ENCODE data around the gene A4GALT. TPM values are rescaled to one million over a fixed set of nuclear protein-coding genes. Genes with fewer than 3 reads are reported as not detected.
A peak's percentile ranks its signal among the peaks of the same experiment; 100 is the strongest.

The A4GALT gene
- total and polyA plus RNA-seq, 2 of the 13 experiments (the other 11 are each of a cell fraction or from before 2014, with no cell fraction given) = 0.09 to 1.1 TPM

- TF ChIP-seq, protein P1, sequence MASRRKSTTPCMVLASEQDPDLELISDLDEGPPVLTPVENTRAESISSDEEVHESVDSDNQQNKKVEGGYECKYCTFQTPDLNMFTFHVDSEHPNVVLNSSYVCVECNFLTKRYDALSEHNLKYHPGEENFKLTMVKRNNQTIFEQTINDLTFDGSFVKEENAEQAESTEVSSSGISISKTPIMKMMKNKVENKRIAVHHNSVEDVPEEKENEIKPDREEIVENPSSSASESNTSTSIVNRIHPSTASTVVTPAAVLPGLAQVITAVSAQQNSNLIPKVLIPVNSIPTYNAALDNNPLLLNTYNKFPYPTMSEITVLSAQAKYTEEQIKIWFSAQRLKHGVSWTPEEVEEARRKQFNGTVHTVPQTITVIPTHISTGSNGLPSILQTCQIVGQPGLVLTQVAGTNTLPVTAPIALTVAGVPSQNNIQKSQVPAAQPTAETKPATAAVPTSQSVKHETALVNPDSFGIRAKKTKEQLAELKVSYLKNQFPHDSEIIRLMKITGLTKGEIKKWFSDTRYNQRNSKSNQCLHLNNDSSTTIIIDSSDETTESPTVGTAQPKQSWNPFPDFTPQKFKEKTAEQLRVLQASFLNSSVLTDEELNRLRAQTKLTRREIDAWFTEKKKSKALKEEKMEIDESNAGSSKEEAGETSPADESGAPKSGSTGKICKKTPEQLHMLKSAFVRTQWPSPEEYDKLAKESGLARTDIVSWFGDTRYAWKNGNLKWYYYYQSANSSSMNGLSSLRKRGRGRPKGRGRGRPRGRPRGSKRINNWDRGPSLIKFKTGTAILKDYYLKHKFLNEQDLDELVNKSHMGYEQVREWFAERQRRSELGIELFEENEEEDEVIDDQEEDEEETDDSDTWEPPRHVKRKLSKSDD (CRISPR knock-in tag; IDR thresholded peaks at IDR 0.05; ENCODE audit: low read depth) = no peak
- TF ChIP-seq HNF1B (CRISPR knock-in tag; IDR thresholded peaks at IDR 0.05) (0 out of 2 replicates have a peak, but pooled peaks have one; percentile 2), IKZF1 (IDR thresholded peaks at IDR 0.05) (no peak), ZSCAN9 (CRISPR knock-in tag; IDR thresholded peaks at IDR 0.05; ENCODE audit: borderline replicate concordance) (peak; percentile 33; the same call in 1 of the 2 replicates), CCAR2 (optimal IDR thresholded peaks at IDR 0.05; ENCODE audit: low read depth, low read length) (no peak), ZNF615 (CRISPR knock-in tag; IDR thresholded peaks at IDR 0.05; ENCODE audit: borderline replicate concordance) (no peak), ZBTB21 (CRISPR knock-in tag; IDR thresholded peaks at IDR 0.05) (no peak), HBP1 (CRISPR knock-in tag; IDR thresholded peaks at IDR 0.05; ENCODE audit: low read depth) (no peak), TAF15 (IDR thresholded peaks at IDR 0.05; ENCODE audit: low read depth, low read length, poor library complexity, severe bottlenecking) (no peak), BORCS8-MEF2B (CRISPR knock-in tag; IDR thresholded peaks at IDR 0.05) (no peak), ZBTB40 (IDR thresholded peaks at IDR 0.05) (no peak), ZBTB40 (CRISPR knock-in tag; IDR thresholded peaks at IDR 0.05) (no peak), ZFP36L2 (CRISPR knock-in tag; IDR thresholded peaks at IDR 0.05) (no peak), FLYWCH1 (CRISPR knock-in tag; IDR thresholded peaks at IDR 0.05) (no peak), ZBTB38 (CRISPR knock-in tag; IDR thresholded peaks at IDR 0.05) (peak; percentile 65; the same call in 1 of the 2 replicates)
Measured at GRCh38 chr22:42645938-42646568, 74.6 kb downstream of the A4GALT start (continued).

Measured in HepG2 (cell line).